Measurements from ENCODE around the gene FTO.

The FTO gene

DNA sequence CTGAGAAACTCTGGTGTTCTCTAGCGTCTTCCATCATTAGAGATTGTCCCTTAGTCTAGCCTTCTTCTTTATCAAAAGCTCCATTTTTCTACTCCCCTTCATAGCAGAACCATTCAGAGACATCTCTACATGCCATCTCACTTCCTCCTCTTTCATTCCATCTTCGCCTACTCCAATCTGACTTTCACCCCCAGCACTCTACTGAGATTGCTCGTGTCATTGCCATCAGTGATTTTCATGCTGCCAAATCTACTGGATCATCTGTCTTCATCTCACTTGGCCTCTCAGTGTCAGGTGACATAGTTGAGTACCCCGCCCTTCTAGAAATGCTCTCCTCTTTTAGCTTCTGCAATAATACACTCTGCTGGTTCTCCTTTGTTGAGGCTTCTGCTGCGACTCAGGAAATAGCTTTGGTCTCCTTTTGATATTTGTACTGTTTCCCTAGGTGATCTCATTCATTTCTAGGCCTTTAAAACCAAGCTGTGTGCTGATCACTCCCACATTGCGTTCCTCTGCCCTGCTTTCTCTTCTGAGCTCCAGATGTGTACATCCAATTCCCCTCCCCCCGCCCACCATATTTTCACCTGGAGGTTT is 119.1 kb downstream of the FTO start:
- DNase-seq (ENCODE audit: low read depth), result peak; percentile 61
- 0 out of 2 replicates have a peak overlapping the region, but pooled peaks have one; percentile 6 for H3K4me3 ChIP-seq (ENCODE audit: low read depth, low read length)
- TF ChIP-seq, protein P1, sequence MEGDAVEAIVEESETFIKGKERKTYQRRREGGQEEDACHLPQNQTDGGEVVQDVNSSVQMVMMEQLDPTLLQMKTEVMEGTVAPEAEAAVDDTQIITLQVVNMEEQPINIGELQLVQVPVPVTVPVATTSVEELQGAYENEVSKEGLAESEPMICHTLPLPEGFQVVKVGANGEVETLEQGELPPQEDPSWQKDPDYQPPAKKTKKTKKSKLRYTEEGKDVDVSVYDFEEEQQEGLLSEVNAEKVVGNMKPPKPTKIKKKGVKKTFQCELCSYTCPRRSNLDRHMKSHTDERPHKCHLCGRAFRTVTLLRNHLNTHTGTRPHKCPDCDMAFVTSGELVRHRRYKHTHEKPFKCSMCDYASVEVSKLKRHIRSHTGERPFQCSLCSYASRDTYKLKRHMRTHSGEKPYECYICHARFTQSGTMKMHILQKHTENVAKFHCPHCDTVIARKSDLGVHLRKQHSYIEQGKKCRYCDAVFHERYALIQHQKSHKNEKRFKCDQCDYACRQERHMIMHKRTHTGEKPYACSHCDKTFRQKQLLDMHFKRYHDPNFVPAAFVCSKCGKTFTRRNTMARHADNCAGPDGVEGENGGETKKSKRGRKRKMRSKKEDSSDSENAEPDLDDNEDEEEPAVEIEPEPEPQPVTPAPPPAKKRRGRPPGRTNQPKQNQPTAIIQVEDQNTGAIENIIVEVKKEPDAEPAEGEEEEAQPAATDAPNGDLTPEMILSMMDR (IDR thresholded peaks at IDR 0.05; ENCODE audit: insufficient read depth, low read depth, low read length, missing control alignments), result no peak

DNA sequence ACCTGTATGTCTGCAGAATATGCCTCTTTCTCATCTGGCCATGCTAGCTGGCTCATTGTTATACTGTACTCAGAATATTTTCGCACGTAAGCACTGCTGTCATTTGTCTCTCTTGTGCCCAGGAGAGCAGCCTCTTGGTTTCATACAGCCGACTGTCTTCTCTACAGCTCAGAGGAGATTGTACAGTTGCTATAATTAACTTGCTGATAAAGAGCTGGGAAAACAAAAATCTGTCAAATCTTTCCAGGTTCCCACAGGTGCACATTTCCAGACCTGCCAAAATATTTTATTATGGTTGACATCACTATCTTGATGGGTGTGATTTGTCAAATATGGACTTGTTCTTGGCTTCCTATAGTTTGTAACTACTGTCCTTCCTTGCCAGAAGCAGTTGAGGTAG is 122.7 kb downstream of the FTO start:
- TF ChIP-seq, protein P1 (IDR thresholded peaks at IDR 0.05; ENCODE audit: insufficient read depth, low read depth, low read length, missing control alignments), result no peak
- no peak for DNase-seq (ENCODE audit: low read depth)
- H3K4me3 ChIP-seq (ENCODE audit: low read depth, low read length), result no peak overlapping the region

DNA sequence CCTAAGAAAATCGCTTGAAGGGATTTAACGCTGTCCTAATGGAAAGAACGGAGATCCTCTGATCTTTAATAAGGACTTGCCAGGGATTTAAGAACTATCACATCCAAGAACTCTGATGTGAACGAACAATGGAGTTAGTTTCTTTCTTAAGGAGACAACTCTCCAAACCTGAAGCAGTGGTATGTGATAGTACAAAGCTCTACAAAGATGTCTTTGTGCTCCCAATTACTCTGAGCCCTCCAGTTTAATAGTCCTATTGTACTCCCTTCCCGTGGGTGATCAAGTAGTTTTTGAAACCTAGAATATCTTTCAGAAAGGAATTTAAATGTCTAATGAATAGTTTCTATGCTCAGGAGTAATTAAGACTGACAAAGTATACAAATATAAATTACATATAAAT is 123.8 kb downstream of the FTO start:
- no peak for DNase-seq (ENCODE audit: low read depth)
- no peak overlapping the region for H3K4me3 ChIP-seq (ENCODE audit: low read depth, low read length)
- TF ChIP-seq, protein P1 (IDR thresholded peaks at IDR 0.05; ENCODE audit: insufficient read depth, low read depth, low read length, missing control alignments), result no peak

DNA sequence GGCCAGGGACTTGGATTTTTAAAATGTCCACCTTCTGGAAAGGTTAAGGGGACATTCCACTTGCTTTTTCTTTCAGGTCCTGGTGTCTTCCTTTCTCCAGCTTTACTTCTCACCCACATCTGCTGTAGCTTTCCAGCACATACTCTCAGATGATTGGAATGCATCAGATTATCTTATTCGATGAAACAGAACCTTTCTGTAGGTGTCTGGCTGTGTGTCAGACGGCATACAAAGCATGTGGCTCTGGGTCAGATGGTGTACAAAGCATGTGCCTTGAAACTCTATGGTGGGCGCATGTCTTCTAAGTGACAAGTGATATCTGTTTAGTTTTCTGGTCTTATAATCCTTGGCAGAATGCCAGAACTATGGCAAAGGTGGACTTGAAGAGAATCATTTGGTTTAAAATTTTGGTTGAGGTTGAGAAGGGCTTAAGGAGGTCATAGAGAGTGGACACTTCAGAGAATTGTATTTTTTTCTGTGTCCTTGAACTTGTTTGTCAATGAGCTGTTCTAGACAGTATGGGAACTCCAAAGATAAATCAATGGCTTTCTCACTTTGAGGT is 125.3 kb downstream of the FTO start:
- no peak overlapping the region for H3K4me3 ChIP-seq (ENCODE audit: low read depth, low read length)
- TF ChIP-seq, protein P1 (IDR thresholded peaks at IDR 0.05; ENCODE audit: insufficient read depth, low read depth, low read length, missing control alignments), result no peak
- DNase-seq (ENCODE audit: low read depth), result no peak

DNA sequence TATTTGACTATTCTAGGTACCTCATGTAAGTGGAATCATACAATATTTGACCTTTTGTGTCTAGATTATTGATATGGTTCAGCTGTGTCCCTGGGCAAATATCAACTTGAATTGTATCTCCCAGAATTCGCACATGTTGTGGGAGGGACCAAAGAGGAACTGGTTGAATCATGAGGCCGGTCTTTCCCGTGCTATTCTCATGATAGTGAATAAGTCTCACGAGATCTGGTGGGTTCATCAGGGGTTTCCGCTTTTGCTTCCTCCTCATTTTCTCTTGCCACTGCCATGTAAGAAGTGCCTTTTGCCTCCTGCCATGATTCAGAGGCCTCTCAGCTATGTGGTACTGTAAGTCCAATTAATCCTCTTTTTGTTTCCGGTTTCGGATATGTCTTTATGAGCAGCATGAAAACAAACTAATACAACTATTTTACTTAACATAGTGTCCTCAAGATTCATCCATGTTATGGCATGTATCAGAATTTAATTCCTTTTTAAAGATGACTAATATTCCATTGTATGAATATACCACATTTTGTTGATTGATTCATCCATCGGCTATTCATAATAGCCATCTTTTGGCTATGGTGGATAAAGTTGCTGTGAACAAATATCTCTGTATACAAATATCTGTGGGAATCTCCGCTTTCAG is 129.1 kb downstream of the FTO start:
- H3K4me3 ChIP-seq (ENCODE audit: low read depth, low read length), result no peak overlapping the region
- DNase-seq (ENCODE audit: low read depth), result no peak
- TF ChIP-seq, protein P1 (IDR thresholded peaks at IDR 0.05; ENCODE audit: insufficient read depth, low read depth, low read length, missing control alignments), result no peak

DNA sequence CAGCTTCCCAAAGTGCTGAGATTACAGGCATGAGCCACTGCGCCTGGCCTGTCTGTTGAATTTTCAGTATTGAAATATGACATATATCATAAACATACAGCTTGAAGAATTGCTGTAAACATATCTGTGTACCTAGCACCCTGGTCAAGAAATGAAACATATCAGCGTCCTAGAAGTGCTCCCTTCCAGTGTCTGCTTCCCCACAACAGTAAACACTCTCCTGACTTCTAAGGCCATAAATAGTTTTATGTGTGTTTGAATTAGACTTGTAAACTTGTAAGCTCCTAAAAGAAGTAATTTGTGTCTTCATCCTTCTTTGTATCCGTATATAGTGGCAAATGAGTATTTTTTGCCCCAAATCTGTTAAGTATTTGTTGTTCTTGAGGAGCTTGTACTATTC is 132.2 kb downstream of the FTO start:
- H3K4me3 ChIP-seq (ENCODE audit: low read depth, low read length), result no peak overlapping the region
- DNase-seq (ENCODE audit: low read depth), result no peak
- TF ChIP-seq, protein P1 (IDR thresholded peaks at IDR 0.05; ENCODE audit: insufficient read depth, low read depth, low read length, missing control alignments), result no peak

Data from GM12865 (cell line).